ENCODE data around the gene SLC49A4.

GRCh38 chr3:122772827-122773226 lies 22.0 kb upstream of the SLC49A4 start:
- TF ChIP-seq, protein P1, sequence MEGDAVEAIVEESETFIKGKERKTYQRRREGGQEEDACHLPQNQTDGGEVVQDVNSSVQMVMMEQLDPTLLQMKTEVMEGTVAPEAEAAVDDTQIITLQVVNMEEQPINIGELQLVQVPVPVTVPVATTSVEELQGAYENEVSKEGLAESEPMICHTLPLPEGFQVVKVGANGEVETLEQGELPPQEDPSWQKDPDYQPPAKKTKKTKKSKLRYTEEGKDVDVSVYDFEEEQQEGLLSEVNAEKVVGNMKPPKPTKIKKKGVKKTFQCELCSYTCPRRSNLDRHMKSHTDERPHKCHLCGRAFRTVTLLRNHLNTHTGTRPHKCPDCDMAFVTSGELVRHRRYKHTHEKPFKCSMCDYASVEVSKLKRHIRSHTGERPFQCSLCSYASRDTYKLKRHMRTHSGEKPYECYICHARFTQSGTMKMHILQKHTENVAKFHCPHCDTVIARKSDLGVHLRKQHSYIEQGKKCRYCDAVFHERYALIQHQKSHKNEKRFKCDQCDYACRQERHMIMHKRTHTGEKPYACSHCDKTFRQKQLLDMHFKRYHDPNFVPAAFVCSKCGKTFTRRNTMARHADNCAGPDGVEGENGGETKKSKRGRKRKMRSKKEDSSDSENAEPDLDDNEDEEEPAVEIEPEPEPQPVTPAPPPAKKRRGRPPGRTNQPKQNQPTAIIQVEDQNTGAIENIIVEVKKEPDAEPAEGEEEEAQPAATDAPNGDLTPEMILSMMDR (IDR thresholded peaks at IDR 0.05) = no peak
- no peak for TF ChIP-seq POLR2AphosphoS5 (IDR thresholded peaks at IDR 0.05)
- TF ChIP-seq POLR2A (IDR thresholded peaks at IDR 0.05) = no peak

Data from gastroesophageal sphincter (tissue), 3 donors.